Mesenchymal stem cell (in vitro differentiated cells and primary cell): ENCODE data around the gene TTC7B.

Experiments
- DNase-seq: peaks from one replicate; pipeline ENCODE4 v3.0.0-alpha.2; 2013
- H2AFZ ChIP-seq: one replicate; pipeline ENCODE4 v1.6.1; 2013; ENCODE audit warnings: low read depth, mild to moderate bottlenecking, control low read depth, inconsistent platforms, low read length, moderate library complexity
- H2AK5ac ChIP-seq: 2 replicates; pipeline ENCODE4 v1.6.1; 2013; ENCODE audit warnings: low read length, moderate library complexity, mild to moderate bottlenecking, inconsistent platforms; ENCODE audit not compliant: severe bottlenecking
- H2BK120ac ChIP-seq: one replicate; pipeline ENCODE4 v1.6.1; 2013; ENCODE audit warnings: low read depth, mild to moderate bottlenecking, inconsistent platforms, low read length, moderate library complexity
- H2BK12ac ChIP-seq, 2 experiments: one replicate each; pipeline ENCODE4 v1.6.1; 2013; ENCODE audit warnings: inconsistent platforms in 2 of 2, low read length in 2 of 2, mild to moderate bottlenecking in 2 of 2, moderate library complexity in 2 of 2, control low read depth in 1 of 2
- H2BK15ac ChIP-seq: one replicate; pipeline ENCODE4 v1.6.1; 2013; ENCODE audit warnings: mild to moderate bottlenecking, low read depth, inconsistent platforms; ENCODE audit not compliant: poor library complexity, severe bottlenecking
- H2BK5ac ChIP-seq: 2 replicates; pipeline ENCODE4 v1.6.1; 2013; ENCODE audit warnings: low read depth, mild to moderate bottlenecking, low read length, control low read depth, inconsistent platforms; ENCODE audit not compliant: poor library complexity, severe bottlenecking
- H3K14ac ChIP-seq, 2 experiments: one replicate each; pipeline ENCODE4 v1.6.1; 2013; ENCODE audit warnings: inconsistent platforms in 2 of 2, low read length in 2 of 2, control low read depth in 1 of 2, mild to moderate bottlenecking in 1 of 2, moderate library complexity in 1 of 2
- H3K18ac ChIP-seq, 2 experiments: one replicate each; pipeline ENCODE4 v1.6.1; 2013; ENCODE audit warnings: inconsistent platforms in 2 of 2, low read length in 2 of 2, control low read depth in 1 of 2, low read depth in 1 of 2, mild to moderate bottlenecking in 1 of 2
- H3K23ac ChIP-seq, 2 experiments: one replicate each; pipeline ENCODE4 v1.6.1; 2013; ENCODE audit warnings: inconsistent platforms in 2 of 2, low read length in 2 of 2, mild to moderate bottlenecking in 2 of 2, moderate library complexity in 2 of 2, control low read depth in 1 of 2
- H3K27ac ChIP-seq: 2 replicates; pipeline ENCODE4 v1.5.1; 2013; ENCODE audit warnings: mild to moderate bottlenecking, moderate library complexity, low read length, control low read depth, inconsistent platforms; ENCODE audit not compliant: poor library complexity, severe bottlenecking
- H3K27me3 ChIP-seq, 2 experiments: 2 replicates each; pipeline versions ENCODE4 v1.6.1 to v1.7.0; 2013; ENCODE audit warnings: low read length in 2 of 2, mild to moderate bottlenecking in 2 of 2, moderate library complexity in 2 of 2, control low read depth in 1 of 2, inconsistent platforms in 1 of 2; ENCODE audit not compliant: control insufficient read depth in 1 of 2, insufficient read depth in 1 of 2
- H3K36me3 ChIP-seq, 2 experiments: 2 replicates each; pipeline versions ENCODE4 v1.6.1 to v1.7.0; 2013; ENCODE audit warnings: low read length in 2 of 2, control low read depth in 1 of 2, inconsistent platforms in 1 of 2, low read depth in 1 of 2, mild to moderate bottlenecking in 1 of 2; ENCODE audit not compliant: insufficient read depth in 2 of 2, control insufficient read depth in 1 of 2
- H3K4ac ChIP-seq, 2 experiments: one replicate each; pipeline ENCODE4 v1.6.1; 2013; ENCODE audit warnings: inconsistent platforms in 2 of 2, low read length in 2 of 2, mild to moderate bottlenecking in 2 of 2, moderate library complexity in 2 of 2, control low read depth in 1 of 2, low read depth in 1 of 2
- H3K4me1 ChIP-seq: 2 replicates; pipeline ENCODE4 v1.6.1; 2013; ENCODE audit warnings: low read depth, low read length, control low read depth; ENCODE audit not compliant: control insufficient read depth, insufficient read depth
- H3K4me2 ChIP-seq: 2 replicates; pipeline ENCODE4 v1.6.1; 2013; ENCODE audit warnings: low read length, mild to moderate bottlenecking, inconsistent platforms; ENCODE audit not compliant: poor library complexity, severe bottlenecking
- H3K4me3 ChIP-seq, 2 experiments: 2 replicates each; pipeline versions ENCODE4 v1.5.1 to v1.7.0; 2013; ENCODE audit warnings: low read length in 2 of 2, mild to moderate bottlenecking in 2 of 2, control low read depth in 1 of 2, low read depth in 1 of 2; ENCODE audit not compliant: insufficient read depth in 1 of 2
- H3K79me1 ChIP-seq: replicated peaks from 2 replicates; pipeline ENCODE4 v1.6.1; 2013; ENCODE audit warnings: mild to moderate bottlenecking, control low read depth, low read length, inconsistent platforms; ENCODE audit not compliant: poor library complexity, severe bottlenecking
- H3K9ac ChIP-seq: 2 replicates; pipeline ENCODE4 v1.7.0; 2013; ENCODE audit warnings: mild to moderate bottlenecking, low read length, moderate library complexity
- H3K9me3 ChIP-seq: 2 replicates; pipeline ENCODE4 v1.7.0; 2013; ENCODE audit warnings: mild to moderate bottlenecking, low read length; ENCODE audit not compliant: control insufficient read depth
- H4K8ac ChIP-seq: one replicate; pipeline ENCODE4 v1.6.1; 2013; ENCODE audit warnings: inconsistent platforms, mild to moderate bottlenecking, low read length, moderate library complexity
- H4K91ac ChIP-seq: one replicate; pipeline ENCODE4 v1.6.1; 2013; ENCODE audit warnings: mild to moderate bottlenecking, low read length, inconsistent platforms
- WGBS: methylation state at CpG from one replicate; pipeline ENCODE4 v1.1.7; 2013; ENCODE audit warnings: mixed read lengths; 5-methylcytosine and 5-hydroxymethylcytosine counted together

TTC7B gene

GRCh38 chr14:90740946-90741681, 75.1 kb downstream of the TTC7B start:
- H3K14ac ChIP-seq, result no peak overlapping the region
- H3K4me2 ChIP-seq, result no peak overlapping the region
- no peak overlapping the region for H4K8ac ChIP-seq
- no peak overlapping the region for H3K4me3 ChIP-seq
- H2AFZ ChIP-seq, result no peak overlapping the region
- H4K91ac ChIP-seq, result no peak overlapping the region
- H3K9me3 ChIP-seq, result no peaks in the 10 kb centered on the region
- no peaks in the 10 kb centered on the region for H3K4me1 ChIP-seq
- no peak for DNase-seq
- H3K79me1 ChIP-seq, result peaks cover 8% of the 10 kb centered on the region
- no peak overlapping the region for H2BK12ac ChIP-seq
- no peak overlapping the region for H3K18ac ChIP-seq
- H2BK120ac ChIP-seq, result no peak overlapping the region
- no peak overlapping the region for H3K9ac ChIP-seq
- H3K27ac ChIP-seq, result no peak overlapping the region
- H2BK5ac ChIP-seq, result no peak overlapping the region
- 99% methylated on average over 12 of the region's 12 CpGs for WGBS
- H2AK5ac ChIP-seq, result no peak overlapping the region
- no peak overlapping the region for H3K4ac ChIP-seq
- H3K27me3 ChIP-seq, result no peaks in the 10 kb centered on the region
- no peak overlapping the region for H2BK15ac ChIP-seq
- H3K36me3 ChIP-seq, result peaks cover 5 to 14% of the 10 kb centered on the region in 2 experiments
- H3K23ac ChIP-seq, result no peak overlapping the region

GRCh38 chr14:90740081-90740480, 76.1 kb downstream of the TTC7B start:
- no peaks in the 10 kb centered on the region for H3K27me3 ChIP-seq
- no peak overlapping the region for H2BK5ac ChIP-seq
- no peak overlapping the region for H2AK5ac ChIP-seq
- H2BK12ac ChIP-seq, result no peak overlapping the region
- H3K9me3 ChIP-seq, result no peaks in the 10 kb centered on the region
- peaks cover 5 to 14% of the 10 kb centered on the region in 2 experiments for H3K36me3 ChIP-seq
- no peak overlapping the region for H4K8ac ChIP-seq
- H3K9ac ChIP-seq, result no peak overlapping the region
- no peak overlapping the region for H2BK15ac ChIP-seq
- no peak overlapping the region for H4K91ac ChIP-seq
- no peak overlapping the region for H2AFZ ChIP-seq
- H3K4me1 ChIP-seq, result no peaks in the 10 kb centered on the region
- 96% methylated on average over 7 of the region's 8 CpGs for WGBS
- H3K4me2 ChIP-seq, result no peak overlapping the region
- DNase-seq, result no peak
- H3K18ac ChIP-seq, result no peak overlapping the region
- no peak overlapping the region for H3K23ac ChIP-seq
- no peak overlapping the region for H3K14ac ChIP-seq
- H3K4me3 ChIP-seq, result no peak overlapping the region
- no peak overlapping the region for H3K27ac ChIP-seq
- H3K4ac ChIP-seq, result no peak overlapping the region
- no peak overlapping the region for H2BK120ac ChIP-seq
- peaks cover 8% of the 10 kb centered on the region for H3K79me1 ChIP-seq

- Histone ChIP-seq H4K91ac (no peak overlapping the region), H3K9me3 (no peaks in the 10 kb centered on the region), H3K27ac (no peak overlapping the region), H3K4me2 (no peak overlapping the region), H2BK15ac (no peak overlapping the region), H3K79me1 (peaks cover 8% of the 10 kb centered on the region), H3K18ac (no peak overlapping the region), H3K36me3 (peaks cover 5 to 9% of the 10 kb centered on the region in 2 experiments), H3K4ac (no peak overlapping the region), H2BK5ac (no peak overlapping the region), H3K23ac (no peak overlapping the region), H2BK12ac (no peak overlapping the region), H2AFZ (no peak overlapping the region), H3K9ac (no peak overlapping the region), H2BK120ac (no peak overlapping the region), H3K4me3 (no peak overlapping the region), H3K4me1 (no peaks in the 10 kb centered on the region), H3K14ac (no peak overlapping the region), H2AK5ac (no peak overlapping the region), H4K8ac (no peak overlapping the region), H3K27me3 (no peaks in the 10 kb centered on the region)
- WGBS, result 93% methylated on average over 3 of the region's 6 CpGs
- no peak for DNase-seq
Measured at GRCh38 chr14:90739318-90740068, 76.7 kb downstream of the TTC7B start.

- Histone ChIP-seq H2BK120ac (no peak overlapping the region), H3K4me3 (no peak overlapping the region), H3K27ac (no peak overlapping the region), H3K4me1 (no peaks in the 10 kb centered on the region), H2BK5ac (no peak overlapping the region), H2AFZ (no peak overlapping the region), H4K91ac (no peak overlapping the region), H3K4me2 (no peak overlapping the region), H4K8ac (no peak overlapping the region), H3K23ac (no peak overlapping the region), H3K27me3 (no peaks in the 10 kb centered on the region), H3K36me3 (no peaks in the 10 kb centered on the region), H3K9ac (no peak overlapping the region), H3K79me1 (peaks cover 7% of the 10 kb centered on the region), H2AK5ac (no peak overlapping the region), H2BK15ac (no peak overlapping the region), H2BK12ac (no peak overlapping the region), H3K14ac (no peak overlapping the region), H3K4ac (no peak overlapping the region), H3K18ac (no peak overlapping the region), H3K9me3 (no peaks in the 10 kb centered on the region)
- DNase-seq, result no peak
- 99% methylated on average over 13 of the region's 16 CpGs for WGBS
Measured at GRCh38 chr14:90733139-90733808, 83.0 kb downstream of the TTC7B start.
